Ishikawa (cell line): ENCODE results near the gene FAM20B.

Experiments used
- CEBPB ChIP-seq: IDR thresholded peaks from 2 replicates; pipeline ENCODE4 v1.6.1; 2012
- EGR1 ChIP-seq: IDR thresholded peaks from 2 replicates; pipeline ENCODE4 v1.6.1; 2012
- EP300 ChIP-seq: IDR thresholded peaks from 2 replicates; pipeline ENCODE4 v1.6.1; 2012; ENCODE audit warnings: borderline replicate concordance
- FOXM1 ChIP-seq: IDR thresholded peaks from 2 replicates; pipeline ENCODE4 v1.6.1; 2012; ENCODE audit warnings: low read depth, borderline replicate concordance
- RAD21 ChIP-seq: IDR thresholded peaks from 2 replicates; pipeline ENCODE4 v1.6.1; 2012; ENCODE audit warnings: low read depth
- TAF1 ChIP-seq: IDR thresholded peaks from 2 replicates; pipeline ENCODE4 v1.6.1; 2012; ENCODE audit warnings: low read depth, mild to moderate bottlenecking
- YY1 ChIP-seq: IDR thresholded peaks from 2 replicates; pipeline ENCODE4 v1.6.1; 2012; ENCODE audit warnings: low read depth
- TF ChIP-seq, protein P1 (sequence below): IDR thresholded peaks from 2 replicates; pipeline ENCODE4 v1.6.1; 2012
- TF ChIP-seq, protein P2 (sequence below): IDR thresholded peaks from 2 replicates; pipeline ENCODE4 v1.6.1; 2012; ENCODE audit warnings: low read depth, mild to moderate bottlenecking

- TF ChIP-seq CEBPB (no peak), RAD21 (no peak), EP300 (no peak), FOXM1 (no peak), TAF1 (no peak), YY1 (no peak), EGR1 (no peak)
- TF ChIP-seq, protein P1, sequence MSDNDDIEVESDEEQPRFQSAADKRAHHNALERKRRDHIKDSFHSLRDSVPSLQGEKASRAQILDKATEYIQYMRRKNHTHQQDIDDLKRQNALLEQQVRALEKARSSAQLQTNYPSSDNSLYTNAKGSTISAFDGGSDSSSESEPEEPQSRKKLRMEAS, result no peak
- TF ChIP-seq, protein P2, sequence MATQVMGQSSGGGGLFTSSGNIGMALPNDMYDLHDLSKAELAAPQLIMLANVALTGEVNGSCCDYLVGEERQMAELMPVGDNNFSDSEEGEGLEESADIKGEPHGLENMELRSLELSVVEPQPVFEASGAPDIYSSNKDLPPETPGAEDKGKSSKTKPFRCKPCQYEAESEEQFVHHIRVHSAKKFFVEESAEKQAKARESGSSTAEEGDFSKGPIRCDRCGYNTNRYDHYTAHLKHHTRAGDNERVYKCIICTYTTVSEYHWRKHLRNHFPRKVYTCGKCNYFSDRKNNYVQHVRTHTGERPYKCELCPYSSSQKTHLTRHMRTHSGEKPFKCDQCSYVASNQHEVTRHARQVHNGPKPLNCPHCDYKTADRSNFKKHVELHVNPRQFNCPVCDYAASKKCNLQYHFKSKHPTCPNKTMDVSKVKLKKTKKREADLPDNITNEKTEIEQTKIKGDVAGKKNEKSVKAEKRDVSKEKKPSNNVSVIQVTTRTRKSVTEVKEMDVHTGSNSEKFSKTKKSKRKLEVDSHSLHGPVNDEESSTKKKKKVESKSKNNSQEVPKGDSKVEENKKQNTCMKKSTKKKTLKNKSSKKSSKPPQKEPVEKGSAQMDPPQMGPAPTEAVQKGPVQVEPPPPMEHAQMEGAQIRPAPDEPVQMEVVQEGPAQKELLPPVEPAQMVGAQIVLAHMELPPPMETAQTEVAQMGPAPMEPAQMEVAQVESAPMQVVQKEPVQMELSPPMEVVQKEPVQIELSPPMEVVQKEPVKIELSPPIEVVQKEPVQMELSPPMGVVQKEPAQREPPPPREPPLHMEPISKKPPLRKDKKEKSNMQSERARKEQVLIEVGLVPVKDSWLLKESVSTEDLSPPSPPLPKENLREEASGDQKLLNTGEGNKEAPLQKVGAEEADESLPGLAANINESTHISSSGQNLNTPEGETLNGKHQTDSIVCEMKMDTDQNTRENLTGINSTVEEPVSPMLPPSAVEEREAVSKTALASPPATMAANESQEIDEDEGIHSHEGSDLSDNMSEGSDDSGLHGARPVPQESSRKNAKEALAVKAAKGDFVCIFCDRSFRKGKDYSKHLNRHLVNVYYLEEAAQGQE, result no peak
These were observed 93.8 kb downstream of the FAM20B start for GRCh38 chr1:179119513-179119912.
